HG03175 (cell line): Measurements from ENCODE around the gene TBC1D26.
"Not testable (repeated sequence)": the region's sequence is repeated elsewhere in the genome, so short reads cannot be mapped to it uniquely, and the experiment has no call there.

ENCODE experiments used
- ATAC-seq: cut with Tn5 transposase; IDR thresholded peaks from one replicate; pipeline ENCODE4 v1.9.1; 2021; ENCODE audit warnings: mild to moderate bottlenecking, moderate library complexity; ENCODE audit not compliant: unreplicated experiment

The TBC1D26 gene

DNA sequence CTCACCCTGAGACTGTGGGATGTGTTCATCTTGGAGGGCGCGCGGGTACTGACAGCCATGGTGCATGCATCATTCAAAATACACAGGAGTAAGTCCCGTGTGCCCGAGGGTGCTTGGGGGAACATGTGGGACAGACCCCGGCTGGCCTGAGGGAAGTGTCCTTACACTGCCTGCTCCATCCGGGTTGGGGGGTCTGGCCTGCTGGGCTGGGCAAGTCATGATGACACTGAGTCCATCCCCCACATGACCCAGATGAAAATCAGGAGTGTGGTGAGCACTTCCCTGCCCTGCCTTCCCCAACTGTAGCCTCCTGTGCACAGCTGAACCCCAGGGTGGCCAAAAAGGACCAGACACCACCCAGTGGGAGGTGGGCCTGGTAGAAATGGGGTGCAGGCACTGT lies 10.8 kb downstream of the TBC1D26 start:
- no peak for ATAC-seq

- ATAC-seq, result no peak
Measured at GRCh38 chr17:15744074-15744676, 12.1 kb downstream of the TBC1D26 start.

GRCh38 chr17:15744885-15745284 lies 12.8 kb downstream of the TBC1D26 start:
- ATAC-seq, result no peak

GRCh38 chr17:15749403-15749802 lies 17.3 kb downstream of the TBC1D26 start:
- ATAC-seq, result not testable (repeated sequence)

- ATAC-seq, result not testable (repeated sequence)
Measured at GRCh38 chr17:15768865-15769533, 36.9 kb downstream of the TBC1D26 start.

- not testable (repeated sequence) for ATAC-seq
Measured at GRCh38 chr17:15770679-15771078, 38.6 kb downstream of the TBC1D26 start.

DNA sequence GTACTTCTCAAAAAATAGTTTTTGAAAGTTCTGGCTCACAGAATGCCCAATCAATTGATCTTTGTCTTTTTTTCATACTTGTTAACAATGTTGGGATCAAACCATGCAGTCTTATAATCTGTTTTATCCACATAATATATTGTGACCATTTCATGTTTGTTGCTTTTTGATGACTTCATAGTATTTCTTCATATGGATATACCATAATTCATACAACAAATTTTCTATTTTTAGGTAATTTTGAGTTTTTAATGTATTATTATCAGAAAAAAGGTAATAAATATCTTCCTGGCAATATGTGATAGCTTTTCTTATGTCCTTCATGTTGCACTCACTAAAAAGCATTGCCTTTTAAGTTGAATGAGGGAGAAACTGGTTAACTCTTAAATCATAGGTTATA lies 44.8 kb downstream of the TBC1D26 start:
- ATAC-seq, result no peak

GRCh38 chr17:15777297-15777696 lies 45.2 kb downstream of the TBC1D26 start:
- ATAC-seq, result no peak

DNA sequence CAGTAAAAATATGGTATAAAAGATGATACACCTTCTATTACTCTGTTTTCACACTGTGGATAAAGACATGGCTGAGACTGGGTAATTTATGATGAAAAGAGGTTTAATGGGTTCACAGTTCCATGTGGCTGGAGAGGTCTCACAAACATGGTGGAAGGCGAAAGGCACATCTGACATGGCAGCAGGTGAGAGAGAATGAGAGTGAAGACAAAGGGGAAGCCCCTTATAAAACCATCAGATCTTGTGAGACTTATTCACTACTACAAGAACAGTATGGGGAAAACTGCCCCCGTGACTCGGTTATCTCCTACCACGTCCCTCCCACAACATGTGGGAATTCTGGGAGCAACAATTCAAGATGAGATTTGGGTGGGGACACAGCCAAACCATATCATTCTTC lies 45.6 kb downstream of the TBC1D26 start:
- no peak for ATAC-seq

DNA sequence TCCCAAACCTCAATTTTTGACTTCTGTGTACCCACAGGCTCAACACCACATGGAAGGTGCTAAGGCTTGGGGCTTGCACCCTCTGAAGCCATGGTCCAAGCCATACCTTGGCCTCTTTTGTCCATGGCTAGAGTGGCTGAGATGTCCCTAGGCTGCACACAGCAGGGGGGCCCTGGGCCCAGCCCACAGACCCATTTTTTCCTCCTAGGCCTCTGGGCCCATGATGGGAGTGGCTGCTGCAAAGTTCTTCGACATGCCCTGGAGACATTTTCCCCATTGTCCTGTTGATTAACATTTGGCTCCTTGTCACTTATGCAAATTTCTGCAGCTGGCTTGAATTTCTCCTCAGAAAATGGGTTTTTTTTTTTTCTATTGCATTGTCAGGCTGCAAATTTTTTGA lies 47.0 kb downstream of the TBC1D26 start:
- ATAC-seq, result no peak

GRCh38 chr17:15780188-15780587 lies 48.1 kb downstream of the TBC1D26 start:
- ATAC-seq, result no peak

DNA sequence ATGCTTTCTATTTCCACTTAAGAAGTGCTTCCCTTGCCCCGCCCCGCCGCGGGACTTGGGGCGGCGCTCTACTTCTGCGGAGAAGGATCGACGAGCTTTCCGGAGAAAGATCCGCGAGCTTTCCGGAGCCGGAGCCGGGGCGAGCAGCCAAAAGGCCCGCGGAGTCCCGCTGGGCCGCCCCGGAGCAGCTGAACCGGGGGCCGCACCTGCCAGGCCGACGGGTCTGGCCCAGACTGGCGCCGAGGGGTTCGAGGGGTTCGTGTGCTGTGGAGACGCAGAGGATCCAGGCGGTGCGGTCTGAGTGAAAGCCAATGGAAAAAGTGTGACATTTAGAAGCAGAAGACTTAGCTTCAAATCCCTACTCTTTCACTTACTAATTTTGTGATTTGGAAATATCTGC lies 50.8 kb downstream of the TBC1D26 start:
- ATAC-seq, result no peak

- no peak for ATAC-seq
Measured at GRCh38 chr17:15783461-15783860, 51.4 kb downstream of the TBC1D26 start.

DNA sequence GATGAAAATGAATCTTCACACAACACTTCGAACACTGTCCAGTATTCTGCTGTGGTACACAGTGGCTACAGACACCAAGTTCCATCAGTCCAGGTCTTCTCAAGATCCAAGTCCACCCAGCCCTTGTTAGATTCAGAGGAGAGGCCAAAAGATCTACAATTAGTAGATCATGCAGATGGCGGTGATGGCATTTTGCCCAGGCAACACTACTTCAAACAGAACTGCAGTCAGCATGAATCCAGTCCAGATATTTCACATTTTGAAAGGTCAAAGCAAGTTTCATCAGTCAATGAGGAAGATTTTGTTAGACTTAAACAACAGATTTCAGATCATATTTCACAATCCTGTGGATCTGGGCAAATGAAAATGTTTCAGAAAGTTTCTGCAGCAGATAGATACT lies 52.3 kb downstream of the TBC1D26 start:
- not testable (repeated sequence) for ATAC-seq

DNA sequence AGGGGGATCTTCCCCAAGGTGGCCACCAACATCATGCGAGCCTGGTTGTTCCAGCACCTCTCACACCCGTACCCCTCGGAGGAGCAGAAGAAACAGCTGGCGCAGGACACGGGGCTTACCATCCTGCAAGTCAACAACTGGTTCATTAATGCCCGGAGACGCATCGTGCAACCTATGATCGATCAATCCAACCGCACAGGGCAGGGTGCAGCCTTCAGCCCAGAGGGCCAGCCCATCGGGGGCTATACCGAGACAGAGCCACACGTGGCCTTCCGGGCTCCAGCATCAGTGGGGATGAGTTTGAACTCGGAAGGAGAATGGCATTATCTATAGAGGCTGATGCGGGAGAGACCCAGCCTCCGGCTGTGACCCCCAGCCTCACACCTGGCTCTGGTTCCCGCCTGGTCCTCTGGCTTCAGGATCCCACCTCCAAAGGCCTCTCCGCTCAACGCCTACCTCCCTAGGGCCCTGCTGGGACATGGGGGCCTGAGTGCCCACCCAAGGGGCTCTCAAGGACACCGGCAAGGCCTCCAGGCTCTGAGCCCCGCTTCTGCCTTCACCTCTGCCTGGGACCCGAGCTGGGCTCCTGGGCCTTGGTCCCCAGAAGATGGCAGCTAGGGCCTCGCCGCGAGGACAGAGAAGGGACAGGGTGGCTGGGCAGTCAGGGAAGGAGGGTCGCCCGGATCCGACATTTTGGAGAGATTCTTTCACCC lies 55.4 kb downstream of the TBC1D26 start:
- ATAC-seq, result not testable (repeated sequence)

GRCh38 chr17:15788365-15788764 lies 56.3 kb downstream of the TBC1D26 start:
- not testable (repeated sequence) for ATAC-seq
